ENCODE results near the gene CD80. TPM values are rescaled to one million over a fixed set of nuclear protein-coding genes. Genes with fewer than 3 reads are reported as not detected.

CD80 gene
- total RNA-seq, 1 donor from 2014 or later: not detected

GRCh38 chr3:119530456-119530855 lies 29.0 kb downstream of the CD80 start:
- no peak for DNase-seq (ENCODE audit: low read depth)
- Histone ChIP-seq H3K27me3 (ENCODE audit: control insufficient read depth, insufficient read depth, low read length) (no peaks in the 10 kb centered on the region), H3K36me3 (ENCODE audit: control insufficient read depth, insufficient read depth, low read length) (no peaks in the 10 kb centered on the region), H3K4me3 (ENCODE audit: low read depth, low read length) (no peak overlapping the region)
- TF ChIP-seq CTCF (IDR thresholded peaks at IDR 0.05; ENCODE audit: insufficient read depth, low read length, poor library complexity, severe bottlenecking): no peak

- DNase-seq (ENCODE audit: low read depth): no peak
- no peak for TF ChIP-seq CTCF (IDR thresholded peaks at IDR 0.05; ENCODE audit: insufficient read depth, low read length, poor library complexity, severe bottlenecking)
- H3K4me3 ChIP-seq (ENCODE audit: low read depth, low read length): no peak overlapping the region
- H3K27me3 ChIP-seq (ENCODE audit: control insufficient read depth, insufficient read depth, low read length): no peaks in the 10 kb centered on the region
- no peaks in the 10 kb centered on the region for H3K36me3 ChIP-seq (ENCODE audit: control insufficient read depth, insufficient read depth, low read length)
Measured at GRCh38 chr3:119529883-119530282, 29.5 kb downstream of the CD80 start.

- TF ChIP-seq CTCF (IDR thresholded peaks at IDR 0.05; ENCODE audit: insufficient read depth, low read length, poor library complexity, severe bottlenecking): no peak
- Histone ChIP-seq H3K27me3 (ENCODE audit: control insufficient read depth, insufficient read depth, low read length) (no peaks in the 10 kb centered on the region), H3K36me3 (ENCODE audit: control insufficient read depth, insufficient read depth, low read length) (no peaks in the 10 kb centered on the region), H3K4me3 (ENCODE audit: low read depth, low read length) (no peak overlapping the region)
- no peak for DNase-seq (ENCODE audit: low read depth)
Measured at GRCh38 chr3:119527714-119528113, 31.7 kb downstream of the CD80 start.

GRCh38 chr3:119524931-119525662 lies 34.3 kb downstream of the CD80 start:
- no peak overlapping the region for H3K4me3 ChIP-seq (ENCODE audit: low read depth, low read length)
- no peaks in the 10 kb centered on the region for H3K27me3 ChIP-seq (ENCODE audit: control insufficient read depth, insufficient read depth, low read length)
- no peaks in the 10 kb centered on the region for H3K36me3 ChIP-seq (ENCODE audit: control insufficient read depth, insufficient read depth, low read length)
- DNase-seq (ENCODE audit: low read depth): no peak
- TF ChIP-seq CTCF (IDR thresholded peaks at IDR 0.05; ENCODE audit: insufficient read depth, low read length, poor library complexity, severe bottlenecking): peak; percentile 32

- no peak for TF ChIP-seq CTCF (IDR thresholded peaks at IDR 0.05; ENCODE audit: insufficient read depth, low read length, poor library complexity, severe bottlenecking)
- Histone ChIP-seq H3K36me3 (ENCODE audit: control insufficient read depth, insufficient read depth, low read length) (no peaks in the 10 kb centered on the region), H3K4me3 (ENCODE audit: low read depth, low read length) (no peak overlapping the region), H3K27me3 (ENCODE audit: control insufficient read depth, insufficient read depth, low read length) (no peaks in the 10 kb centered on the region)
- DNase-seq (ENCODE audit: low read depth): no peak
Measured at GRCh38 chr3:119518026-119518425, 41.4 kb downstream of the CD80 start.

GRCh38 chr3:119517112-119517511 lies 42.3 kb downstream of the CD80 start:
- TF ChIP-seq CTCF (IDR thresholded peaks at IDR 0.05; ENCODE audit: insufficient read depth, low read length, poor library complexity, severe bottlenecking): no peak
- no peaks in the 10 kb centered on the region for H3K27me3 ChIP-seq (ENCODE audit: control insufficient read depth, insufficient read depth, low read length)
- no peak overlapping the region for H3K4me3 ChIP-seq (ENCODE audit: low read depth, low read length)
- DNase-seq (ENCODE audit: low read depth): no peak
- H3K36me3 ChIP-seq (ENCODE audit: control insufficient read depth, insufficient read depth, low read length): no peaks in the 10 kb centered on the region

Data from kidney epithelial cell (primary cell).